Mesothelial cell of epicardium (in vitro differentiated cells): ENCODE results near the gene PROSER2. TPM values are rescaled to one million over a fixed set of nuclear protein-coding genes. Genes with fewer than 3 reads are reported as not detected.
A peak's percentile ranks its signal among the peaks of the same experiment; 100 is the strongest.

ENCODE experiments used
- DNase-seq, 2 experiments: peaks; one replicate each; pipeline ENCODE4 v3.0.0; 2021; ENCODE audit warnings: low spot score in 2 of 2; ENCODE audit not compliant: unreplicated experiment in 2 of 2
- H3K27ac Mint-ChIP-seq: 2 replicates; pipeline ENCODE4 v1.8.0; 2021; ENCODE audit warnings: mixed read lengths
- H3K27me3 Mint-ChIP-seq: 2 replicates; pipeline ENCODE4 v1.8.0; 2021; ENCODE audit warnings: low read depth, mixed read lengths
- H3K36me3 Mint-ChIP-seq: 2 replicates; pipeline ENCODE4 v1.8.0; 2021; ENCODE audit warnings: mixed read lengths
- H3K4me1 Mint-ChIP-seq: 2 replicates; pipeline ENCODE4 v1.8.0; 2021; ENCODE audit warnings: mixed read lengths
- H3K4me3 Mint-ChIP-seq: 2 replicates; pipeline ENCODE4 v1.8.0; 2021; ENCODE audit warnings: mild to moderate bottlenecking, moderate library complexity, mixed read lengths
- H3K9me3 Mint-ChIP-seq: 2 replicates; pipeline ENCODE4 v1.8.0; 2021; ENCODE audit warnings: mixed read lengths
- CTCF ChIP-seq: fragments of 200-600 bp; sonication (generic); IDR thresholded peaks from one replicate; pipeline ENCODE4 v1.5.0; 2021; ENCODE audit warnings: antibody characterized with exemption; ENCODE audit not compliant: unreplicated experiment
- total RNA-seq: library from RNA; stranded (reverse); gene quantifications from 3 replicates; pipeline ENCODE4 v1.2.1, GENCODE V29; 2021

PROSER2 gene
- total RNA-seq, 1 donor from 2014 or later: 17.8 TPM

DNA sequence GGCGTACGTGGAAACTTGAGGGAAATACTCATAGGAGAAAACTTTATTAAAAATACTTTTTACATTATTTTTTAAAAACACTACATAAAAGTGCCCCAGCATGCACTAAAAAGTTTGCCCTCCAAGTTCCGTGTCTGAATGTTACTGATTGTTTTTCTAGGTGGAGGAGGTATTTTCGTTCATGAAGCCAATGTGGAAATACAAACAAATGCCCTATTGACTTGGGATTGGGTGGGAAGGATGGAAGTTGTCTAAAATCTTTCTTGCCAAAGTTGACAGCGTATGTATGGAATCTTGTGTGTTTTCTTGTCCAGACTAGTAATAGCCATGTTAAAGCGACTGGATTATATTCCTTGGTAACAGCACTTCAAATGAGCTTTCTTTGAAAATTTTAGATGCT lies 1.2 kb downstream of the PROSER2 start:
- Mint-ChIP-seq H3K4me3 (peak overlapping the region; percentile 87), H3K27me3 (peaks cover 4% of the 10 kb centered on the region), H3K4me1 (peaks cover 40% of the 10 kb centered on the region), H3K27ac (peak overlapping the region; percentile 85), H3K36me3 (peaks cover 2% of the 10 kb centered on the region), H3K9me3 (no peaks in the 10 kb centered on the region)
- no peak for DNase-seq
- TF ChIP-seq CTCF: no peak

DNA sequence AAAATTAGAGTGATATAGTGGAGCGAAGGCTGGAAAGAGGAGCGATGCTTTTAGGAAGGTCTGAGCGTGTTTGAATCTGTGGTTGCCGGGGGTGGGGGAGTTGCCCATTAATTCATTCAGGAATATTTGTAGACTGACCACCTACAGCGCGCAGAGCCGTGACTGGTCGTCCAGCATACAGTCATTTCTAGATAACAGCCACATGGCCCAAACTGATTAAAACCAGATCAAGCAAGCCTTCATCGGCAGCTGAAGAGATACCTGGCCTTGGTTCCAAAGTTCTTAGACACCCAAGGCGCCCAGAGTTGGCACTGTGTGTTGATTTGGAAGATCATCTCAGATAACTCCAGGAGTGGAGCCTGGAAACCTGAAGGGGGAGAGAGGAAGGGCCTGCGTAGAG lies 1.7 kb downstream of the PROSER2 start:
- peak overlapping the region; percentile 76 for H3K27ac Mint-ChIP-seq
- peaks cover 39% of the 10 kb centered on the region for H3K4me1 Mint-ChIP-seq
- peaks cover 4% of the 10 kb centered on the region for H3K27me3 Mint-ChIP-seq
- H3K36me3 Mint-ChIP-seq: peaks cover 2% of the 10 kb centered on the region
- peak overlapping the region; percentile 87 for H3K4me3 Mint-ChIP-seq
- no peaks in the 10 kb centered on the region for H3K9me3 Mint-ChIP-seq
- no peak for TF ChIP-seq CTCF
- DNase-seq: no peak

DNA sequence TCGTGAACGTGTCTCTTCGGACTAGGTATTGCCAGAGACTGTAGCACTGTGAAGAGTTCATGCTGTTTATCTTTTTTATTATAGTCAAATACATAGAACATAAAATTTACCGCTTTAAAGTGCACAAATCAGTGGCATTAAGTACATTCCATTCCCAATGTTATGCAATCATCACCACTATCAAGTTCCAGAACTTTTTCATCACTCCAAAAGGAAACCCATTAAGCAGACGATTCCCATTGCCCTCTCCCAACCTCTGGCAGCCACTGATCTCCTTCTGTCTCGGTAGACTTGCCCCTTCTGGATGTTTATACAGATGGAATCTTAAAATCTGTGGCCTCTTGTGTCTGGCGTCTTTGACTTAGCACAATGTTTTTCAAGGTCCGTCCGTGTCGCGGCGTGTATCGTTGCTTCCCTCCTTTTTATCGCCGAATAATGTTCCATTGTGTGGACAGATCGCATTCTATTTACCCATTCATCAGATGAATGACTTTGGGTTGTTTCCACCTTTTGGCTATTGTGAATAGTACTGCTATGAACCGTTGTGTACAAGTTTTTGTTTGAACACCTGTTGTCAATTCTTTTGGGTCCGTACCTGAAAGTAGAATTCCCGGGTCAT lies 2.7 kb downstream of the PROSER2 start:
- no peak overlapping the region for H3K4me3 Mint-ChIP-seq
- H3K27me3 Mint-ChIP-seq: peaks cover 4% of the 10 kb centered on the region
- TF ChIP-seq CTCF: no peak
- H3K9me3 Mint-ChIP-seq: no peaks in the 10 kb centered on the region
- DNase-seq: no peak
- H3K4me1 Mint-ChIP-seq: peaks cover 49% of the 10 kb centered on the region
- no peak overlapping the region for H3K27ac Mint-ChIP-seq
- H3K36me3 Mint-ChIP-seq: peaks cover 2% of the 10 kb centered on the region

- H3K4me3 Mint-ChIP-seq: no peak overlapping the region
- DNase-seq: no peak
- H3K36me3 Mint-ChIP-seq: peaks cover 2% of the 10 kb centered on the region
- H3K27me3 Mint-ChIP-seq: peaks cover 4% of the 10 kb centered on the region
- TF ChIP-seq CTCF: no peak
- peaks cover 56% of the 10 kb centered on the region for H3K4me1 Mint-ChIP-seq
- no peak overlapping the region for H3K27ac Mint-ChIP-seq
- no peaks in the 10 kb centered on the region for H3K9me3 Mint-ChIP-seq
These were observed 3.9 kb downstream of the PROSER2 start for GRCh38 chr10:11827006-11827405.

GRCh38 chr10:11827414-11827813 lies 4.3 kb downstream of the PROSER2 start:
- no peaks in the 10 kb centered on the region for H3K9me3 Mint-ChIP-seq
- H3K27me3 Mint-ChIP-seq: peaks cover 4% of the 10 kb centered on the region
- H3K4me3 Mint-ChIP-seq: no peak overlapping the region
- peaks cover 60% of the 10 kb centered on the region for H3K4me1 Mint-ChIP-seq
- TF ChIP-seq CTCF: no peak
- H3K36me3 Mint-ChIP-seq: peaks cover 2% of the 10 kb centered on the region
- no peak for DNase-seq
- no peak overlapping the region for H3K27ac Mint-ChIP-seq
